Measurements from ENCODE around the gene DSTN.

Gene DSTN

DNA sequence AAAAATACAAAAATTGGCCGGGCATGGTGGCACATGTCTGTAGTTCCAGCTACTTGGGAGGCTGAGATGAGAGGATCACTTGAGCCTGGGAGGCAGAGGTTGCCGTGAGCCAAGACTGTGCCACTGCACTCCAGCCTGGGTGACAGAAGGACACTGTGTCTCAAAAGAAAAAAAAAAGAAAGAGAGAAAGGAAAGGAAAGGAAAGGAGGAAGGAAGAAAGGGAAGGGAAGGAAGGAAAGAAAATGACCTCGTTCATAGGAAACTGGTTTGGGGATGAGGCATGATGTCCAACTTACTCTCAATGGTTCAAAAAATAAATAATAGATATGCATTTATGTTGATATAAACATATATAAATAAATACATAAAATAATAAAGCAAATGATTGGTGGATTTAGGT lies 31.9 kb upstream of the DSTN start:
- peaks cover 22% of the 10 kb centered on the region for H3K4me1 ChIP-seq (ENCODE audit: insufficient read depth, low read length)
- H3K9me3 ChIP-seq (ENCODE audit: control insufficient read depth, insufficient read depth, low read length) = no peaks in the 10 kb centered on the region
- H3K9ac ChIP-seq (ENCODE audit: low read depth, low read length) = no peak overlapping the region
- H3K36me3 ChIP-seq (ENCODE audit: insufficient read depth, low read length) = no peaks in the 10 kb centered on the region

DNA sequence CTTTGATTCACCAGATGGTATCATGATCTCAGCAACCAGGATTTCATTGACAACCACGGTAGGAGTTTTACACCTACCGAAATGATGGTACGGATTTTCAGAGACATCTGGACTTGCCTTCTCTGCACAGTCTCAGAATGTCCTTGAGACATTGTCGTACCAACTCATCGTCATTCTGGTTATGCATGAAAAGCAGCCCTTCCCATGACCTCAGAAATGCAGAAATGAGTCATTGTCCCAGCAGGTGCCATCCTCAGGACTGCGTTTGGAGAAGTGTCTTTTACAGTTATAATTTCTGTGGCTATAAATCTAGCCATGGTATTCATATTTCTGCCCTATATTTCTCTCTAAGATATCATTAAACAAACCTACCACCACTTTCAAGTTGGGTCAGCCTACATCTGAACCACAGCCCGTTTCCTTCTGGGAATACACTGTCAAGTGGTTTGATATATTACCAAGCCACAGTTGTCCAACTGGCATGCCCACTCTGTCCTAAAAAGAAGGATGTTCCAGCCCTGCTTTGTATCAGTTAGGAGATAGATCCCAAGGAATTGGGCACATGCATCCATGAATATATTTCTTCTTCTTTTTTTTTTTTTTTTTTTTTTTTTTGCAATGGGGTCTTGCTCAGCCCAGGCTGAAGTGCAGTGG lies 31.2 kb upstream of the DSTN start:
- Histone ChIP-seq H3K9ac (ENCODE audit: low read depth, low read length) (no peak overlapping the region), H3K9me3 (ENCODE audit: control insufficient read depth, insufficient read depth, low read length) (no peaks in the 10 kb centered on the region), H3K36me3 (ENCODE audit: insufficient read depth, low read length) (no peaks in the 10 kb centered on the region), H3K4me1 (ENCODE audit: insufficient read depth, low read length) (peaks cover 16% of the 10 kb centered on the region)

DNA sequence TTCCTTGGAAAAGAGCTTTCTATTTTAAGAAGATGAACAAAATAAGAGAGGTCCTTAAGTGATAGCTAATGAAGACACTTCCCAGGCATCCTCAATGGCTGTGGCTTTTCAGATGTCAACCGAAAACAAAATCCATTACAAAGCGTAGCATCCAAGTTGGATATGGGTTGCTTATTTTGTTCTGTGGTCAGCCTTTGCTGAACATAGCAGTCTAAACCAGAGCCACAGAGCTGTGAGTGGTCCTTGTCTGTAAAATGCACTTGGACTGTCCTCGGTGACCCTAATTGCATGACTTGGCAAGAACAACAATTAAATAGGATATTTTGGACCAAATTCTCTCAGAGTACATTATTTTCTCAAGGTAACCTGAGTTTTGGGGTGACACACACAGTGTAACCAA lies 28.3 kb upstream of the DSTN start:
- H3K36me3 ChIP-seq (ENCODE audit: insufficient read depth, low read length) = no peaks in the 10 kb centered on the region
- peaks cover 3% of the 10 kb centered on the region; the same call in 1 of the 2 replicates for H3K4me1 ChIP-seq (ENCODE audit: insufficient read depth, low read length)
- H3K9ac ChIP-seq (ENCODE audit: low read depth, low read length) = no peak overlapping the region
- no peaks in the 10 kb centered on the region for H3K9me3 ChIP-seq (ENCODE audit: control insufficient read depth, insufficient read depth, low read length)

GRCh38 chr20:17541996-17542395 lies 27.9 kb upstream of the DSTN start:
- no peak overlapping the region for H3K9ac ChIP-seq (ENCODE audit: low read depth, low read length)
- no peaks in the 10 kb centered on the region for H3K9me3 ChIP-seq (ENCODE audit: control insufficient read depth, insufficient read depth, low read length)
- H3K4me1 ChIP-seq (ENCODE audit: insufficient read depth, low read length) = peaks cover 3% of the 10 kb centered on the region; the same call in 1 of the 2 replicates
- no peaks in the 10 kb centered on the region for H3K36me3 ChIP-seq (ENCODE audit: insufficient read depth, low read length)

DNA sequence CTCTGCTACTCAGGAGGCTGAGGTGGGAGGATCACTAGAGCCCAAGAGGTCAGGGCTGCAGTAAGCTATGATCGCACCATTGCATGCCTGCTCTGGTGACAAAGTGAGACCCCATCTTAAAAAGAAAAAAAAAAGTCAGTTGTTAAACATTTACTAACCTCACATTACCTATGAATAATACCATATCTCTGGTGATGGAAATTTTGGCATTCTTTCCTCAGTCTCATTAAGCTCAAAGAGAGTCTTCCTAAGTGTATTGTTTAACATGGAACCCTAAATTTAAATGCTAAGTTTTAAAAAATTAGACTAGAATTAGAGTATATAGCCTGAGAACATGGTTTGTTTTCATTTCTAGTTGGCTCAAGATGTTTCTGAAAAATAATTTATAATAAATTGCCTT lies 27.4 kb upstream of the DSTN start:
- Histone ChIP-seq H3K4me1 (ENCODE audit: insufficient read depth, low read length) (no peaks in the 10 kb centered on the region), H3K36me3 (ENCODE audit: insufficient read depth, low read length) (no peaks in the 10 kb centered on the region), H3K9ac (ENCODE audit: low read depth, low read length) (no peak overlapping the region), H3K9me3 (ENCODE audit: control insufficient read depth, insufficient read depth, low read length) (no peaks in the 10 kb centered on the region)

- Histone ChIP-seq H3K36me3 (ENCODE audit: insufficient read depth, low read length) (no peaks in the 10 kb centered on the region), H3K9me3 (ENCODE audit: control insufficient read depth, insufficient read depth, low read length) (no peaks in the 10 kb centered on the region), H3K4me1 (ENCODE audit: insufficient read depth, low read length) (no peaks in the 10 kb centered on the region), H3K9ac (ENCODE audit: low read depth, low read length) (no peak overlapping the region)
Observed at GRCh38 chr20:17542993-17543412, 26.9 kb upstream of the DSTN start.

DNA sequence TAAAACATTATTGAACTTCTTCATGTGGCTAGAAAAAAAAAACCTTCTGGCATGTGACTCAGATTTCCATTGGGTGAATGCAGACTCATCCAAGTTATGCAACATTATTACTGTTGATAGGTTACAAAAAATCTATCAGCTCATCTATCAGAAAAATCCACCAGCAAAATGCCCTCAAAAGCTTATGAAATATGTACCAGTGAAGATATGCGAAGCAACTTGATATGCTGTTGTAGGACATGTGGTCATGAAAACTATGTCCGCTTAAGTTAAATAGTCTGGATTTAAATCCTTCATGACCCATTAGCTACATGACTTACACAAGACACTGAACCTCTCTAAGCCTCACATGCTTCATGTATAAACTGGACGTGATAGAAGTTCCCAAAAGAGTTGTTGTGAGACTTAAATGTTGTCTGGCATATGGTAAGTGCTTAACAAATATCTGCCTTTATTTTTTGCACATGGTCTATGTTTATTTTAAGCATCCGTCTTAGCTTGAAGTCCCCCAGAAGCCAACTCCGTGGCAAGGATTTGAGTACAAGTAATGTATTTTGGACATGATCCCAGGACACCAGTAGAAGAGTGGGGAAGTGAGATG lies 26.2 kb upstream of the DSTN start:
- Histone ChIP-seq H3K9me3 (ENCODE audit: control insufficient read depth, insufficient read depth, low read length) (no peaks in the 10 kb centered on the region), H3K36me3 (ENCODE audit: insufficient read depth, low read length) (no peaks in the 10 kb centered on the region), H3K4me1 (ENCODE audit: insufficient read depth, low read length) (no peaks in the 10 kb centered on the region), H3K9ac (ENCODE audit: low read depth, low read length) (no peak overlapping the region)

DNA sequence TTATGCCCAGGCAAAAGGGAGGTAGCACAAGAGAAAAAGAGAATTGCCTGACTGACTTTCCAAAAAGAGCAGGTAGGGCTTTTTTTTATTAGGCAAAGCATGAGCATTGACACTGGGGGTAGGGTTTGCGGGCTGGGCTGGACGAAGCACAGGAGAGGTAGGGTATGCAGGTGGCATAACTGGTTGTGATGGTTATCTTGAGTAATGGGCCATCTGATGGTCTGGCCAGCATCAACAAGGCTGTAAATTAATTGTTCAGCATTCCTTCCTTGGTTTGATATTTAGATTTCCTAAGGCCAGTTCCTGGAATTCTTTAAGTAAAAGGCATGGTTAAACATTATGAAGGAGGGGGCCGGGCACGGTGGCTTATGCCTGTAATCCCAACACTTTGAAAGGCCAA lies 24.7 kb upstream of the DSTN start:
- H3K36me3 ChIP-seq (ENCODE audit: insufficient read depth, low read length) = no peaks in the 10 kb centered on the region
- no peaks in the 10 kb centered on the region for H3K9me3 ChIP-seq (ENCODE audit: control insufficient read depth, insufficient read depth, low read length)
- H3K9ac ChIP-seq (ENCODE audit: low read depth, low read length) = no peak overlapping the region
- H3K4me1 ChIP-seq (ENCODE audit: insufficient read depth, low read length) = no peaks in the 10 kb centered on the region

GRCh38 chr20:17549131-17549530 lies 20.7 kb upstream of the DSTN start:
- Histone ChIP-seq H3K36me3 (ENCODE audit: insufficient read depth, low read length) (no peaks in the 10 kb centered on the region), H3K9me3 (ENCODE audit: control insufficient read depth, insufficient read depth, low read length) (no peaks in the 10 kb centered on the region), H3K9ac (ENCODE audit: low read depth, low read length) (no peak overlapping the region), H3K4me1 (ENCODE audit: insufficient read depth, low read length) (no peaks in the 10 kb centered on the region)

DNA sequence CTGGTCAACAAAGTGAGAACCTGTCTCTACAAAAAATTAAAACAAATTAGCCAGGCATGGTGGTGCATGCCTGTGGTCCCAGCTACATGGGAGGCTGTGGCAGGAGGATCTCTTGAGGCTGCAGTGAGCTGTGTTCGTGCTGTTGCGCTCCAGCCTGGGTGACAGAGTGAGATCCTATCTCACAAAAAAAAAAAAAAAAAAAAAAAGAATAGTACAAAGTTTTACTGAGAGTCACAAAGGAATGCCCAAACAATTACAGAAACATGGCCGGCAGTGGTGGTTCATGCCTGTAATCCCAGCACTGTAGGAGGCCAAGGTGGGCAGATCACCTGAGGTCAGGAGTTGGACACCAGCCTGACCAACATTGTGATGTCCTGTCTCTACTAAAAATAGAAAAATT lies 14.8 kb upstream of the DSTN start:
- H3K36me3 ChIP-seq (ENCODE audit: insufficient read depth, low read length) = no peaks in the 10 kb centered on the region
- no peaks in the 10 kb centered on the region for H3K9me3 ChIP-seq (ENCODE audit: control insufficient read depth, insufficient read depth, low read length)
- no peak overlapping the region for H3K9ac ChIP-seq (ENCODE audit: low read depth, low read length)
- peaks cover 29% of the 10 kb centered on the region for H3K4me1 ChIP-seq (ENCODE audit: insufficient read depth, low read length)

GRCh38 chr20:17556837-17557674 lies 12.8 kb upstream of the DSTN start:
- no peaks in the 10 kb centered on the region for H3K36me3 ChIP-seq (ENCODE audit: insufficient read depth, low read length)
- H3K9me3 ChIP-seq (ENCODE audit: control insufficient read depth, insufficient read depth, low read length) = no peaks in the 10 kb centered on the region
- H3K4me1 ChIP-seq (ENCODE audit: insufficient read depth, low read length) = peaks cover 29% of the 10 kb centered on the region
- no peak overlapping the region for H3K9ac ChIP-seq (ENCODE audit: low read depth, low read length)

GRCh38 chr20:17557675-17558006 lies 12.2 kb upstream of the DSTN start:
- Histone ChIP-seq H3K9ac (ENCODE audit: low read depth, low read length) (no peak overlapping the region), H3K4me1 (ENCODE audit: insufficient read depth, low read length) (peaks cover 29% of the 10 kb centered on the region), H3K9me3 (ENCODE audit: control insufficient read depth, insufficient read depth, low read length) (no peaks in the 10 kb centered on the region), H3K36me3 (ENCODE audit: insufficient read depth, low read length) (no peaks in the 10 kb centered on the region)

GRCh38 chr20:17558154-17558940 lies 11.5 kb upstream of the DSTN start:
- peaks cover 32% of the 10 kb centered on the region for H3K4me1 ChIP-seq (ENCODE audit: insufficient read depth, low read length)
- no peaks in the 10 kb centered on the region for H3K36me3 ChIP-seq (ENCODE audit: insufficient read depth, low read length)
- H3K9ac ChIP-seq (ENCODE audit: low read depth, low read length) = peak overlapping the region; percentile 12
- no peaks in the 10 kb centered on the region for H3K9me3 ChIP-seq (ENCODE audit: control insufficient read depth, insufficient read depth, low read length)

GRCh38 chr20:17558941-17559304 lies 11.0 kb upstream of the DSTN start:
- H3K9ac ChIP-seq (ENCODE audit: low read depth, low read length) = no peak overlapping the region
- H3K36me3 ChIP-seq (ENCODE audit: insufficient read depth, low read length) = no peaks in the 10 kb centered on the region
- no peaks in the 10 kb centered on the region for H3K9me3 ChIP-seq (ENCODE audit: control insufficient read depth, insufficient read depth, low read length)
- peaks cover 32% of the 10 kb centered on the region for H3K4me1 ChIP-seq (ENCODE audit: insufficient read depth, low read length)
